HepG2 (cell line): Measurements from ENCODE around the gene SERPINB1. TPM values are rescaled to one million over a fixed set of nuclear protein-coding genes. Genes with fewer than 3 reads are reported as not detected.

Experiments
- CHD2 ChIP-seq: IDR thresholded peaks from 2 replicates; pipeline ENCODE4 v1.6.1; 2011; ENCODE audit warnings: low read depth, low read length, improper control_type of control experiment
- E2F1 ChIP-seq: sonication (generic); formaldehyde crosslinking; IDR thresholded peaks from 2 replicates; pipeline ENCODE4 v1.5.0; 2020; ENCODE audit warnings: missing genetic modification reagents
- IRX3 ChIP-seq: sonication (generic); formaldehyde crosslinking; IDR thresholded peaks from 2 replicates; pipeline ENCODE4 v1.8.1; 2023; ENCODE audit warnings: mild to moderate bottlenecking, low read depth, missing genetic modification reagents, borderline replicate concordance
- KDM3A ChIP-seq: IDR thresholded peaks from 2 replicates; pipeline ENCODE4 v1.6.1; 2018; ENCODE audit warnings: low read depth, missing compliant biosample characterization
- POLR2A ChIP-seq, 2 experiments: IDR thresholded peaks; 2 replicates each; pipeline ENCODE4 v1.6.1; 2011; ENCODE audit warnings: low read depth in 2 of 2, low read length in 2 of 2, mild to moderate bottlenecking in 1 of 2, moderate library complexity in 1 of 2; ENCODE audit not compliant: insufficient read depth in 1 of 2
- ZNF260 ChIP-seq: sonication (generic); formaldehyde crosslinking; IDR thresholded peaks from 2 replicates; pipeline ENCODE4 v1.4.0; 2020; ENCODE audit warnings: missing genetic modification reagents, low read depth, mild to moderate bottlenecking, borderline replicate concordance
- ZNF281 ChIP-seq: sonication (generic); formaldehyde crosslinking; IDR thresholded peaks from 2 replicates; pipeline ENCODE4 v1.4.0; 2020; ENCODE audit warnings: missing genetic modification reagents, borderline replicate concordance
- ZNF326 ChIP-seq: sonication (generic); formaldehyde crosslinking; IDR thresholded peaks from 2 replicates; pipeline ENCODE4 v1.4.0; 2020; ENCODE audit warnings: missing genetic modification reagents, borderline replicate concordance
- ZNF530 ChIP-seq: sonication (generic); formaldehyde crosslinking; IDR thresholded peaks from 2 replicates; pipeline ENCODE4 v1.5.0; 2020; ENCODE audit warnings: low read depth, mild to moderate bottlenecking, missing genetic modification reagents
- ZNF543 ChIP-seq: sonication (generic); formaldehyde crosslinking; IDR thresholded peaks from 2 replicates; pipeline ENCODE4 v1.4.0; 2020; ENCODE audit warnings: mild to moderate bottlenecking, missing genetic modification reagents
- ZNF83 ChIP-seq: sonication (generic); formaldehyde crosslinking; IDR thresholded peaks from 2 replicates; pipeline ENCODE4 v1.4.0; 2020; ENCODE audit warnings: missing genetic modification reagents, mild to moderate bottlenecking, borderline replicate concordance
- polyA plus RNA-seq, 8 experiments: library from polyadenylated mRNA; depleted of rRNA in 3 of 8; stranded (reverse) in 7 of 8; unstranded in 1 of 8; fragments of >200 nt; fragmentation: Illumina TruSeq in 4 of 8; extraction: Trizol in 4 of 8; gene quantifications; 2 replicates each; pipeline versions ENCODE4 v1.2.1 to v1.2.3, GENCODE V29; 2011 to 2016; ENCODE audit warnings: low read depth in 4 of 8, missing spikeins in 1 of 8, mixed read lengths in 1 of 8; ENCODE audit not compliant: insufficient read depth in 1 of 8
- total RNA-seq, 5 experiments: library from RNA; depleted of rRNA; stranded (reverse); fragments of >200 nt; fragmentation: Illumina TruSeq; extraction: Trizol; gene quantifications; 2 replicates each; pipeline ENCODE4 v1.2.3, GENCODE V29; 2016; ENCODE audit warnings: low read depth in 1 of 5
- TF ChIP-seq, protein P1 (sequence below): sonication (generic); formaldehyde crosslinking; IDR thresholded peaks from 2 replicates; pipeline ENCODE4 v1.4.0; 2020; ENCODE audit warnings: missing genetic modification reagents, borderline replicate concordance
- TF ChIP-seq, protein P2 (sequence below): sonication (generic); formaldehyde crosslinking; IDR thresholded peaks from one replicate; pipeline ENCODE4 v1.5.1; 2020; ENCODE audit warnings: mild to moderate bottlenecking, missing genetic modification reagents; ENCODE audit errors: not compliant biosample characterization

Gene SERPINB1
- total and polyA plus RNA-seq, 2 of the 13 experiments (the other 11 are each of a cell fraction or from before 2014, with no cell fraction given), result 41.4 to 60.5 TPM

DNA sequence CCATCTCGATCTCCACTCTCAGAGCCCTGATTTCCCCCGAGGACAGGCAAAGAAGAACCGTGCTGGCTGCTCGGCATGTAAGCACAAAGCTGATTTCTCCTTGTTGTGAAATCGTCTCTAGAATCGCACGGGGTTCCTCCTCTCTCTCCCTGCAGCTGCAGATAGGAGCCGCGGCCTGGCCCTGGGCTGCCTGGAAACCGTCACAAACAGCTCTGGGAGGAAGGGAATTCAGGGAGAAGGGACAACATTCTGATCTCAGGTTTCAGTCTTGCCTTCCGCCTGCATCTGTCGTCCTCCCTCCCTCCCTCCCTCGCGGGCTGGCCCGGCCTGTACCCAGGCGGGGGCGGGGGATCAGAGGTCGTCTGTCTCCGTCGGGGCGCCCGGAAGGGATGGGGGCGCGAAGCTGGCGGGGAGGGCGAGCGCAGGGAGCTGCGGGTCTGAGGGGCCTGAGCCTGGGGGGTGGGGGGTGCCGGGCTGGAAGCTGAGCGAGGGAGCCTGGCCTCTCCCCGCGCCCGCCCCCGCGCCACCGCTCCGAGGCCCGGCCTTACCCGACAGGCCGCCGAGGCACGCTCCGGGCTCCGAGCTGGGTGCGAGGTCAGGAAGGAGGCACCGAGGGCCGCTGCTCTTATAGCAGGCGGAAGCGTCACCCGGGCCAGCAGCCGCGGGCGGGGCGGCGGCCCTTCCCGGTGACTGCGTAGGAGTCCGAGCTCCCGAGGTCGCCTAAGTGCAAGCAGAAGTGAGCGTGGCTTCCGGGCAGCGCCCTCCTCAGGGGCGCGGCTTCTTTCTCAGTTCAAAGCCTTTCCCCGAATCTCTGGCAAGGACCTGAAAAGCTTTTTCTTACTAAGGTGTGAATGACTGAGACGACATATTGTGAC is at the start of gene SERPINB1 (continued):
- no peak for TF ChIP-seq E2F1 (CRISPR knock-in tag)
- TF ChIP-seq ZNF530 (CRISPR knock-in tag), result no peak
- no peak for TF ChIP-seq ZNF326 (CRISPR knock-in tag)
- peak; percentile 93 for TF ChIP-seq ZNF543 (CRISPR knock-in tag)
- TF ChIP-seq IRX3, result peak; percentile 61; the same call in 1 of the 2 replicates
- TF ChIP-seq CHD2, result 0 out of 2 replicates have a peak, but pooled peaks have one; percentile 41
- TF ChIP-seq, protein P1, sequence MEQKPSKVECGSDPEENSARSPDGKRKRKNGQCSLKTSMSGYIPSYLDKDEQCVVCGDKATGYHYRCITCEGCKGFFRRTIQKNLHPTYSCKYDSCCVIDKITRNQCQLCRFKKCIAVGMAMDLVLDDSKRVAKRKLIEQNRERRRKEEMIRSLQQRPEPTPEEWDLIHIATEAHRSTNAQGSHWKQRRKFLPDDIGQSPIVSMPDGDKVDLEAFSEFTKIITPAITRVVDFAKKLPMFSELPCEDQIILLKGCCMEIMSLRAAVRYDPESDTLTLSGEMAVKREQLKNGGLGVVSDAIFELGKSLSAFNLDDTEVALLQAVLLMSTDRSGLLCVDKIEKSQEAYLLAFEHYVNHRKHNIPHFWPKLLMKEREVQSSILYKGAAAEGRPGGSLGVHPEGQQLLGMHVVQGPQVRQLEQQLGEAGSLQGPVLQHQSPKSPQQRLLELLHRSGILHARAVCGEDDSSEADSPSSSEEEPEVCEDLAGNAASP (CRISPR knock-in tag), result peak; percentile 97
- TF ChIP-seq, protein P2, sequence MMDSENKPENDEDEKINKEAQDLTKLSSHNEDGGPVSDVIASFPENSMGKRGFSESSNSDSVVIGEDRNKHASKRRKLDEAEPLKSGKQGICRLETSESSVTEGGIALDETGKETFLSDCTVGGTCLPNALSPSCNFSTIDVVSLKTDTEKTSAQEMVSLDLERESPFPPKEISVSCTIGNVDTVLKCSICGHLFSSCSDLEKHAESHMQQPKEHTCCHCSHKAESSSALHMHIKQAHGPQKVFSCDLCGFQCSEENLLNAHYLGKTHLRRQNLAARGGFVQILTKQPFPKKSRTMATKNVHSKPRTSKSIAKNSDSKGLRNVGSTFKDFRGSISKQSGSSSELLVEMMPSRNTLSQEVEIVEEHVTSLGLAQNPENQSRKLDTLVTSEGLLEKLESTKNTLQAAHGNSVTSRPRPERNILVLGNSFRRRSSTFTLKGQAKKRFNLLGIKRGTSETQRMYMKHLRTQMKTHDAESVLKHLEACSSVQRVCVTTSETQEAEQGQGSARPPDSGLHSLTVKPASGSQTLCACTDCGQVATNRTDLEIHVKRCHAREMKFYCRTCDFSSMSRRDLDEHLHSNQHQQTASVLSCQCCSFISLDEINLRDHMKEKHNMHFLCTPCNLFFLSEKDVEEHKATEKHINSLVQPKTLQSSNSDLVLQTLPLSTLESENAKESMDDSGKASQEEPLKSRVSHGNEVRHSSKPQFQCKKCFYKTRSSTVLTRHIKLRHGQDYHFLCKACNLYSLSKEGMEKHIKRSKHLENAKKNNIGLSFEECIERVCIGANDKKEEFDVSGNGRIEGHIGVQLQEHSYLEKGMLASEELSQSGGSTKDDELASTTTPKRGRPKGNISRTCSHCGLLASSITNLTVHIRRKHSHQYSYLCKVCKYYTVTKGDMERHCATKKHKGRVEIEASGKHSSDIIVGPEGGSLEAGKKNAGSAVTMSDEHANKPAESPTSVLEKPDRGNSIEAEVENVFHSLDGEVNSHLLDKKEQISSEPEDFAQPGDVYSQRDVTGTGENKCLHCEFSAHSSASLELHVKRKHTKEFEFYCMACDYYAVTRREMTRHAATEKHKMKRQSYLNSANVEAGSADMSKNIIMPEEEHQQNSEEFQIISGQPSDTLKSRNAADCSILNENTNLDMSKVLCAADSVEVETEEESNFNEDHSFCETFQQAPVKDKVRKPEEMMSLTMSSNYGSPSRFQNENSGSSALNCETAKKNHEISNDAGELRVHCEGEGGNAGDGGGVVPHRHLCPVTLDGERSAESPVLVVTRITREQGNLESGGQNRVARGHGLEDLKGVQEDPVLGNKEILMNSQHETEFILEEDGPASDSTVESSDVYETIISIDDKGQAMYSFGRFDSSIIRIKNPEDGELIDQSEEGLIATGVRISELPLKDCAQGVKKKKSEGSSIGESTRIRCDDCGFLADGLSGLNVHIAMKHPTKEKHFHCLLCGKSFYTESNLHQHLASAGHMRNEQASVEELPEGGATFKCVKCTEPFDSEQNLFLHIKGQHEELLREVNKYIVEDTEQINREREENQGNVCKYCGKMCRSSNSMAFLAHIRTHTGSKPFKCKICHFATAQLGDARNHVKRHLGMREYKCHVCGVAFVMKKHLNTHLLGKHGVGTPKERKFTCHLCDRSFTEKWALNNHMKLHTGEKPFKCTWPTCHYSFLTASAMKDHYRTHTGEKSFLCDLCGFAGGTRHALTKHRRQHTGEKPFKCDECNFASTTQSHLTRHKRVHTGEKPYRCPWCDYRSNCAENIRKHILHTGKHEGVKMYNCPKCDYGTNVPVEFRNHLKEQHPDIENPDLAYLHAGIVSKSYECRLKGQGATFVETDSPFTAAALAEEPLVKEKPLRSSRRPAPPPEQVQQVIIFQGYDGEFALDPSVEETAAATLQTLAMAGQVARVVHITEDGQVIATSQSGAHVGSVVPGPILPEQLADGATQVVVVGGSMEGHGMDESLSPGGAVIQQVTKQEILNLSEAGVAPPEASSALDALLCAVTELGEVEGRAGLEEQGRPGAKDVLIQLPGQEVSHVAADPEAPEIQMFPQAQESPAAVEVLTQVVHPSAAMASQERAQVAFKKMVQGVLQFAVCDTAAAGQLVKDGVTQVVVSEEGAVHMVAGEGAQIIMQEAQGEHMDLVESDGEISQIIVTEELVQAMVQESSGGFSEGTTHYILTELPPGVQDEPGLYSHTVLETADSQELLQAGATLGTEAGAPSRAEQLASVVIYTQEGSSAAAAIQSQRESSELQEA (CRISPR knock-in tag), result peak; percentile 19
- no peak; the same call in 1 of the 2 replicates for TF ChIP-seq KDM3A (CRISPR knock-in tag)
- peak; percentile 64 to 83 for TF ChIP-seq POLR2A (IDR thresholded peaks at IDR 0.05; ENCODE audit: insufficient read depth in 1 of 2, low read depth in 2 of 2, low read length in 2 of 2)
- TF ChIP-seq ZNF260 (CRISPR knock-in tag), result no peak
- peak; percentile 85 for TF ChIP-seq ZNF281 (CRISPR knock-in tag)
- peak; percentile 77; the same call in 1 of the 2 replicates for TF ChIP-seq ZNF83 (CRISPR knock-in tag)
